Hematopoietic multipotent progenitor cell treated with erythropoietin and hydrocortisone succinate and interleukin-3 and kit ligand, for 17 days (in vitro differentiated cells): Measurements from ENCODE around the gene STK35.

ENCODE experiments used
- DNase-seq: peaks from one replicate; pipeline ENCODE4 v3.0.0-alpha.2; 2015; ENCODE audit warnings: low spot score

STK35 gene

GRCh38 chr20:2104236-2104635, 2.6 kb downstream of the STK35 start:
- DNase-seq: no peak

- DNase-seq: no peak
Observed at GRCh38 chr20:2108498-2108897, 6.9 kb downstream of the STK35 start.

GRCh38 chr20:2108987-2109386, 7.4 kb downstream of the STK35 start:
- DNase-seq: no peak

- peak; percentile 54 for DNase-seq
Observed at GRCh38 chr20:2109425-2110210, 8.0 kb downstream of the STK35 start.

- no peak for DNase-seq
Observed at GRCh38 chr20:2112910-2113309, 11.3 kb downstream of the STK35 start.

- no peak for DNase-seq
Observed at GRCh38 chr20:2114127-2114959, 12.7 kb downstream of the STK35 start.

- DNase-seq: no peak
Observed at GRCh38 chr20:2114990-2115681, 13.5 kb downstream of the STK35 start.

GRCh38 chr20:2116170-2116940, 14.7 kb downstream of the STK35 start:
- no peak for DNase-seq

- DNase-seq: no peak
Observed at GRCh38 chr20:2118783-2119182, 17.2 kb downstream of the STK35 start.

- no peak for DNase-seq
Observed at GRCh38 chr20:2122936-2123335, 21.3 kb downstream of the STK35 start.

GRCh38 chr20:2123720-2124119, 22.1 kb downstream of the STK35 start:
- DNase-seq: no peak

- DNase-seq: no peak
Observed at GRCh38 chr20:2124564-2125213, 23.1 kb downstream of the STK35 start.

- no peak for DNase-seq
Observed at GRCh38 chr20:2125474-2126112, 24.0 kb downstream of the STK35 start.

- no peak for DNase-seq
Observed at GRCh38 chr20:2127238-2127637, 25.6 kb downstream of the STK35 start.

GRCh38 chr20:2128542-2128941, 26.9 kb downstream of the STK35 start:
- no peak for DNase-seq

- DNase-seq: no peak
Observed at GRCh38 chr20:2130062-2130591, 28.5 kb downstream of the STK35 start.

GRCh38 chr20:2130683-2131082, 29.1 kb downstream of the STK35 start:
- no peak for DNase-seq

- no peak for DNase-seq
Observed at GRCh38 chr20:2131366-2131765, 29.7 kb downstream of the STK35 start.

- DNase-seq: no peak
Observed at GRCh38 chr20:2132461-2132901, 30.9 kb downstream of the STK35 start.

GRCh38 chr20:2133318-2134183, 31.9 kb downstream of the STK35 start:
- DNase-seq: no peak
